ENCODE results near the gene RGS9.

RGS9 gene

DNA sequence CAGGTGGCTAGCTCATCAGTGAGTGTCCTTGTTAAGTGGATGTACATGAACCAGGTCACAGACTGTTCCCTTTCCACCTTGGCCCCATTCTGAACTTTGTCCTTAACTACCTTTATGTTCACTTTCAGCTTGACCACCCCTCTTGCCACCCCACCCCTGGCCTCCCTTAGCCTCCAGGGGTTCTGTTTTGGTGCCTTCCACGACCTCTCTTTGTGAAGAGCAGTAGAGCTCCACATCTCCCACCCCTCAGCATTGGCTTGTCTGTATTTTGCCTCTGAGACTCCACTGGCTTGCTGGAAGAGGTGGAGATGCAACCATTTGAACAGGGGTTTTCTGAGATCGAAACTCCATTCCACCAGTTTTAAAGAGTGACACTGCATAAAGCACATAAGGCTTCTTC lies 123.5 kb downstream of the RGS9 start:
- TF ChIP-seq SPI1 (IDR thresholded peaks at IDR 0.05; ENCODE audit: borderline replicate concordance, low read depth), result no peak
- no peak for TF ChIP-seq GABPA (IDR thresholded peaks at IDR 0.05; ENCODE audit: low read depth)
- TF ChIP-seq POLR2AphosphoS5 (IDR thresholded peaks at IDR 0.05; ENCODE audit: low read depth), result no peak
- TF ChIP-seq, protein P1, sequence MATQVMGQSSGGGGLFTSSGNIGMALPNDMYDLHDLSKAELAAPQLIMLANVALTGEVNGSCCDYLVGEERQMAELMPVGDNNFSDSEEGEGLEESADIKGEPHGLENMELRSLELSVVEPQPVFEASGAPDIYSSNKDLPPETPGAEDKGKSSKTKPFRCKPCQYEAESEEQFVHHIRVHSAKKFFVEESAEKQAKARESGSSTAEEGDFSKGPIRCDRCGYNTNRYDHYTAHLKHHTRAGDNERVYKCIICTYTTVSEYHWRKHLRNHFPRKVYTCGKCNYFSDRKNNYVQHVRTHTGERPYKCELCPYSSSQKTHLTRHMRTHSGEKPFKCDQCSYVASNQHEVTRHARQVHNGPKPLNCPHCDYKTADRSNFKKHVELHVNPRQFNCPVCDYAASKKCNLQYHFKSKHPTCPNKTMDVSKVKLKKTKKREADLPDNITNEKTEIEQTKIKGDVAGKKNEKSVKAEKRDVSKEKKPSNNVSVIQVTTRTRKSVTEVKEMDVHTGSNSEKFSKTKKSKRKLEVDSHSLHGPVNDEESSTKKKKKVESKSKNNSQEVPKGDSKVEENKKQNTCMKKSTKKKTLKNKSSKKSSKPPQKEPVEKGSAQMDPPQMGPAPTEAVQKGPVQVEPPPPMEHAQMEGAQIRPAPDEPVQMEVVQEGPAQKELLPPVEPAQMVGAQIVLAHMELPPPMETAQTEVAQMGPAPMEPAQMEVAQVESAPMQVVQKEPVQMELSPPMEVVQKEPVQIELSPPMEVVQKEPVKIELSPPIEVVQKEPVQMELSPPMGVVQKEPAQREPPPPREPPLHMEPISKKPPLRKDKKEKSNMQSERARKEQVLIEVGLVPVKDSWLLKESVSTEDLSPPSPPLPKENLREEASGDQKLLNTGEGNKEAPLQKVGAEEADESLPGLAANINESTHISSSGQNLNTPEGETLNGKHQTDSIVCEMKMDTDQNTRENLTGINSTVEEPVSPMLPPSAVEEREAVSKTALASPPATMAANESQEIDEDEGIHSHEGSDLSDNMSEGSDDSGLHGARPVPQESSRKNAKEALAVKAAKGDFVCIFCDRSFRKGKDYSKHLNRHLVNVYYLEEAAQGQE (IDR thresholded peaks at IDR 0.05; ENCODE audit: insufficient replicate concordance, low read depth), result no peak
- TF ChIP-seq, protein P2, sequence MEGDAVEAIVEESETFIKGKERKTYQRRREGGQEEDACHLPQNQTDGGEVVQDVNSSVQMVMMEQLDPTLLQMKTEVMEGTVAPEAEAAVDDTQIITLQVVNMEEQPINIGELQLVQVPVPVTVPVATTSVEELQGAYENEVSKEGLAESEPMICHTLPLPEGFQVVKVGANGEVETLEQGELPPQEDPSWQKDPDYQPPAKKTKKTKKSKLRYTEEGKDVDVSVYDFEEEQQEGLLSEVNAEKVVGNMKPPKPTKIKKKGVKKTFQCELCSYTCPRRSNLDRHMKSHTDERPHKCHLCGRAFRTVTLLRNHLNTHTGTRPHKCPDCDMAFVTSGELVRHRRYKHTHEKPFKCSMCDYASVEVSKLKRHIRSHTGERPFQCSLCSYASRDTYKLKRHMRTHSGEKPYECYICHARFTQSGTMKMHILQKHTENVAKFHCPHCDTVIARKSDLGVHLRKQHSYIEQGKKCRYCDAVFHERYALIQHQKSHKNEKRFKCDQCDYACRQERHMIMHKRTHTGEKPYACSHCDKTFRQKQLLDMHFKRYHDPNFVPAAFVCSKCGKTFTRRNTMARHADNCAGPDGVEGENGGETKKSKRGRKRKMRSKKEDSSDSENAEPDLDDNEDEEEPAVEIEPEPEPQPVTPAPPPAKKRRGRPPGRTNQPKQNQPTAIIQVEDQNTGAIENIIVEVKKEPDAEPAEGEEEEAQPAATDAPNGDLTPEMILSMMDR (IDR thresholded peaks at IDR 0.05; ENCODE audit: insufficient read depth, low read length), result no peak
- Histone ChIP-seq H3K27ac (replicated peaks) (no peak overlapping the region), H3K4me3 (replicated peaks; ENCODE audit: insufficient read depth, low read length) (no peak overlapping the region), H3K27me3 (ENCODE audit: insufficient read depth, poor library complexity, severe bottlenecking) (no peaks in the 10 kb centered on the region)
- DNase-seq (ENCODE audit: low read depth in 1 of 2, low spot score in 1 of 2), result no peak

DNA sequence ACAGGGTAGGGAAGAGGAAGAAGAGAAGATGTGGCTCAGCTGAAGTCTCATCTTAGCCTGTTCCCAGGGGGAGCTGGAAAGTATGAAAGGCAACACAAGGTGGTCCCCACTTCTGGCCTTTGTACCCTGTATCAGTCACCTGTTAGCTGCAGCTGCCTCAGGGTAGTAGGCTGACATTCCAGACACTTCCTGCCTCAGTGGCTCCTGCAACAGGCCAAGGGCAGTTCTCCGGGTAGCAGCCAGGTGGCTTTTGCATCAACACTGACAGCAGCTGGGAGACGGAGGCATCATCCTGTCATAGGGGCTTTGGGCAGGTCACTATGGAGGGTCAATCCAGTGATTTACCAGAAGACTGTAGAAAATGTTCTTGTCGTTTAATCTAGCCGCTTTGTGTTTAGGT lies 124.0 kb downstream of the RGS9 start:
- H3K4me3 ChIP-seq (replicated peaks; ENCODE audit: insufficient read depth, low read length), result no peak overlapping the region
- TF ChIP-seq, protein P2 (IDR thresholded peaks at IDR 0.05; ENCODE audit: insufficient read depth, low read length), result no peak
- TF ChIP-seq POLR2AphosphoS5 (IDR thresholded peaks at IDR 0.05; ENCODE audit: low read depth) (no peak), SPI1 (IDR thresholded peaks at IDR 0.05; ENCODE audit: borderline replicate concordance, low read depth) (no peak), GABPA (IDR thresholded peaks at IDR 0.05; ENCODE audit: low read depth) (no peak)
- TF ChIP-seq, protein P1 (IDR thresholded peaks at IDR 0.05; ENCODE audit: insufficient replicate concordance, low read depth), result no peak
- DNase-seq (ENCODE audit: low read depth in 1 of 2, low spot score in 1 of 2), result no peak
- no peak overlapping the region for H3K27ac ChIP-seq (replicated peaks)
- H3K27me3 ChIP-seq (ENCODE audit: insufficient read depth, poor library complexity, severe bottlenecking), result no peaks in the 10 kb centered on the region

DNA sequence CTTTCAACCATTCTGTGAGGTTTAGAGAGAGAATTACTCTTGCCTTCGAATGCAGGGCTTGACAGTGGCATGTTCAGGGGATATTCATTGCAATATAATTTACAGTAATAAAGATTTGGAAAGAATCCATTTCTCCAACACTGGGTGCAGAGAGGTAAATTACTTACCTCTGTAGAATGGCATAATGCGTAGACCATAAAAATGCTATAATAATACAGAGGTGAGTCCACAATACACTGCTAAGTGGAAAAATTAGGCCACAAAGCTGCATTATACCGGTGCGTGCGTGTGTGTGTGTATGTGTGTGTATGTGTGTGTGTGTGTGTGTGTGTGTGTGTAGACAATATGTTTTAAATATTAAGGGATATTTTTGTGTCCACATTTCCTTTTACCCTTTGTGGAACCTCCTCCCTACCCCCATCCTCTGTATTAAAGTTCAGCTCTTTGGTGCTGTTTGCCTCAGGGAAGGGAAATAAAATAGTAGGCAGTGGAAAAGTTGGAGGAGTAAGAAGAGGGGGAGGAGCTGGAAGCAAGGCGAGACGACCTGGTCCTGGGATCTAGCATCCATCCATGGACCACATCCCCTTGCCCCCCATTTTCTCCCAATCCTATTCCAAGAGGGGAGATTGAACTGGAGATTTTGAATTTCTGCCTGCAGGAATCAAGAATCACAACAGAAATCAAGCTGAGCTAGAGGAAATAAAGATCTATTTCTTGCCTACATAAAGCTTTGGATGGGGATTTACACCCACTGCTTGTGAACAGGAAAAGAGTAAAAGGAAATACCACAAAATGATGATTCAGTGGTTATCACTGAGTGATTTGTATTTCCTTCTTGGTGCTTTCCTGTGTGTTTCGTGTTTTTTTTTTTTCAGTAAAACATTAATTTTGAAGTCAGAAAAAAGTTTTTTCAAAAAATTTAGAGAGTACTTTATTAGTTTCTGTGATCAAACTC lies 124.8 kb downstream of the RGS9 start:
- H3K27ac ChIP-seq (replicated peaks), result no peak overlapping the region
- H3K4me3 ChIP-seq (replicated peaks; ENCODE audit: insufficient read depth, low read length), result no peak overlapping the region
- no peaks in the 10 kb centered on the region for H3K27me3 ChIP-seq (ENCODE audit: insufficient read depth, poor library complexity, severe bottlenecking)
- TF ChIP-seq POLR2AphosphoS5 (IDR thresholded peaks at IDR 0.05; ENCODE audit: low read depth), result no peak
- TF ChIP-seq, protein P2 (IDR thresholded peaks at IDR 0.05; ENCODE audit: insufficient read depth, low read length), result no peak
- TF ChIP-seq GABPA (IDR thresholded peaks at IDR 0.05; ENCODE audit: low read depth), result no peak
- no peak for DNase-seq (ENCODE audit: low read depth in 1 of 2, low spot score in 1 of 2)

Data from HL-60 (cell line).